Fibroblast of villous mesenchyme (primary cell): ENCODE measurements around the gene WDR64. TPM values are rescaled to one million over a fixed set of nuclear protein-coding genes. Genes with fewer than 3 reads are reported as not detected.
A peak's percentile ranks its signal among the peaks of the same experiment; 100 is the strongest.

Experiments used
- DNase-seq: peaks from one replicate; pipeline ENCODE4 v3.0.0-alpha.2; 2010; ENCODE audit warnings: low read depth
- H3K4me3 ChIP-seq: 2 replicates; pipeline ENCODE4 v1.5.1; 2011; ENCODE audit warnings: low read depth, mild to moderate bottlenecking, low read length
- total RNA-seq: library from RNA; depleted of rRNA; stranded (reverse); fragments of >200 nt; gene quantifications from 2 replicates; pipeline ENCODE4 v1.2.3, GENCODE V29; 2012
- TF ChIP-seq, protein P1 (sequence below): IDR thresholded peaks from 2 replicates; pipeline ENCODE4 v1.5.1; 2012; ENCODE audit warnings: low read depth, mild to moderate bottlenecking, low read length; ENCODE audit not compliant: insufficient read depth

The WDR64 gene
- total RNA-seq, 1 donor: not detected

DNA sequence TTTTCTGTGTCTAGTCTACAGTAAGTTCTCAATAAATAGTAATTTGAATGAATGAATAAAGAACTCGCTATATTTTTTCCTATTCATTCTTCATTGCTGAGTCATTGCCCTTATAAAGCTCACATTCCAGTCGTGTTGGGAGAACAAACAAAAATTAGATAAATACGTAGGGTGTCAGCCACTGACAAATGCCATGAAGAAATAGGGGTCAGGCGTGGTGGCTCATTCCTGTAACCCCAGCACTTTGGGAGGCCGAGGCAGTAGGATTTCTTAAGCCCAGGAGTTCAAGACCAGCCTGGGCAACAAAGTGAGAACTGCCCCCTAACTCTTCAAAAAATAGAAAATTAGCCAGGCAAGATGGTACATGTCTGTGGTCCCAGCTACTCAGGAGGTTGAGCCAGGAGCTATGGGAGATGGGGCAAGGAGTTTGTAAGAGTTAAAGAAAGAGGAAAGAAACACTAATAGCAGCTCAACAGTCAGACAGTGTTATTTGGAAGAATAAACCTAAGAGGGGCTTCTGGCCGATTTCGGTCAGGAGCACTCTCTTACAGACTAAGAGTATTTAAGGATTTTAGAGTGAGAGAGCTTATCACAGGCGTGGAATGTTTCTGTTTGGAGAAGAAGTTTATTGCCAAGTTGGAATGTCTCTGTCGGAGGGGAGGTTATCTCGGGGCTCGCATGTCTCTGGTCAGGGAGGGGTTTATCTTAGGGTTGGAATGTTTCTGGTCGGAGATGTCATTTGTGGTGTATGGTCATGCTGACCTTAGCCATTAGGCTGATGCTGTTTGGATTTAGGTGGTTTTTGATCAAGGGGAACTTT, 10.1 kb upstream of the WDR64 start:
- peak; percentile 83 for DNase-seq
- TF ChIP-seq, protein P1, sequence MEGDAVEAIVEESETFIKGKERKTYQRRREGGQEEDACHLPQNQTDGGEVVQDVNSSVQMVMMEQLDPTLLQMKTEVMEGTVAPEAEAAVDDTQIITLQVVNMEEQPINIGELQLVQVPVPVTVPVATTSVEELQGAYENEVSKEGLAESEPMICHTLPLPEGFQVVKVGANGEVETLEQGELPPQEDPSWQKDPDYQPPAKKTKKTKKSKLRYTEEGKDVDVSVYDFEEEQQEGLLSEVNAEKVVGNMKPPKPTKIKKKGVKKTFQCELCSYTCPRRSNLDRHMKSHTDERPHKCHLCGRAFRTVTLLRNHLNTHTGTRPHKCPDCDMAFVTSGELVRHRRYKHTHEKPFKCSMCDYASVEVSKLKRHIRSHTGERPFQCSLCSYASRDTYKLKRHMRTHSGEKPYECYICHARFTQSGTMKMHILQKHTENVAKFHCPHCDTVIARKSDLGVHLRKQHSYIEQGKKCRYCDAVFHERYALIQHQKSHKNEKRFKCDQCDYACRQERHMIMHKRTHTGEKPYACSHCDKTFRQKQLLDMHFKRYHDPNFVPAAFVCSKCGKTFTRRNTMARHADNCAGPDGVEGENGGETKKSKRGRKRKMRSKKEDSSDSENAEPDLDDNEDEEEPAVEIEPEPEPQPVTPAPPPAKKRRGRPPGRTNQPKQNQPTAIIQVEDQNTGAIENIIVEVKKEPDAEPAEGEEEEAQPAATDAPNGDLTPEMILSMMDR: no peak
- no peak overlapping the region for H3K4me3 ChIP-seq

DNA sequence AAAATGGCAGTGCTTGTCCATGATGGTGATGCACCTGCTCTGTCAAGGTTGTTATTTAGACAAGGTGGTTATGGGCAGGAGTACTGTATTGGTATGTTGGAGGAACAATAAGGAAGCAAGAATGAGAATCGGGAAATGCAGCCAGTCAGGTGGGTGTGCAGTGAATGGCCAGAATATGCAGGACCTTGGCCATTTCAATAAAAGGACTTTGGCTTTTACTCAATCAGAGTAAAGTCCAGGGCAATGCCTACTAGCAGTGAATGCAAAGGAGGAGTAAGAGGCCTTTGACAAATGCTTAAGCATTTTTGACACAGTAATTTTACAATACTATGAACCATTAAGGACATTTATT, 9.5 kb upstream of the WDR64 start:
- DNase-seq: no peak
- no peak overlapping the region for H3K4me3 ChIP-seq
- TF ChIP-seq, protein P1: no peak

DNA sequence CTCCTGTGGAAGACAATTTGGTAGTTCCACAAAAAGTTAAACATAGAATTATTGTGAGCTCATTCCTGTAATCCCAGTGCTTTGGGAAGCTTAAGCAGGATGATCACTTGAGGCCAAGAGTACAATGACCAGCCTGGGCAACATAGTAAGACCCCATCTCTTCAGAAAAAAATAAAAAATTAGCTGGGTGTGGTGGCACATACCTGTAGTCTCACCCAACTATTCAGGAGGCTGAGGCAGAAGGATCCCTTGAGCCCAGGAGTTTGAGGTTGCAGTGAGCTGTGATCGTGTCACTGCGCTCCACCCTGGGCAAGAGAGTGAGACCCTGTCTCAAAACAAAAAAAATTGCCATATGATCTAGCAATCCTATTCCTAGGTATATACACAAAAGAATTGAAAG, 7.8 kb upstream of the WDR64 start:
- no peak overlapping the region for H3K4me3 ChIP-seq
- TF ChIP-seq, protein P1: no peak
- no peak for DNase-seq

DNA sequence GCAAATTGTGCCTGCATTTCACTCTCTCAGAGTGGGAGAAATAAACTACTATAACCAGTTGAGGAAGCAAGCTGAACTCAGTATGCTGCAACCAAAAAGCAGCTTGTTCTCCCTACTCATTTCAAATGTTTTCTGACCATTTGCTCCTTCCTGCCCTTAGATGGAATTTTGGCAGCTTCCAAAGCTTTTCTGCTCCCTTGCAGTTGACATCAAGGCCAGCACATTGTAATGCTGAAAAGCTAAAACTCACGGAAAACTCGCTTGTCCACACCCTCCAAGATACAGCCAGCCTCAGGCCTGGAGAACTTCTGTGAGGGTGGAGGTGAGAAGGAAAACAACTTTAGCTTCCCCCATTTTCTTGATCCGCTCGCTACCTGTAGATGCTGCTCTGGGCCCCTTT, 6.9 kb upstream of the WDR64 start:
- H3K4me3 ChIP-seq: no peak overlapping the region
- TF ChIP-seq, protein P1: no peak
- DNase-seq: no peak

DNA sequence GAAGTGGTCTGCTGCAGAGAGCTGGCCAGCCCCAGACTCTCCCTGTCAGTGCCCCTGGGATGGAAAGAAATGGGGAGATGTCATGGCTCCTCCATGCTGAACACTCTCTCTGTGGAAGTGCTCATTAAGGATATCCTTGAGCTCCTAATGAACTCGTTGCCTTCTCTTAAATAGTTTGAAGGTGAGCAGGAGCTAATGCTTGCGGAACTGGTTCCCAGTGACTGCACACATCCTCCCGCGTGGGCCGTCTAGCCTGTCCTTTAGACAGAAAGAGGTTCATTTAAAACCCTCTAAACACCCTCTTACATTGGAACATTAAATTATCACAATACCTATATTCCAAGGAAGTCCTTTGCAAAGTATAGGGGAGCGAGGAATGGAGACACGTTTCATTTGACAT, 5.9 kb upstream of the WDR64 start:
- TF ChIP-seq, protein P1: no peak
- DNase-seq: no peak
- H3K4me3 ChIP-seq: no peak overlapping the region

DNA sequence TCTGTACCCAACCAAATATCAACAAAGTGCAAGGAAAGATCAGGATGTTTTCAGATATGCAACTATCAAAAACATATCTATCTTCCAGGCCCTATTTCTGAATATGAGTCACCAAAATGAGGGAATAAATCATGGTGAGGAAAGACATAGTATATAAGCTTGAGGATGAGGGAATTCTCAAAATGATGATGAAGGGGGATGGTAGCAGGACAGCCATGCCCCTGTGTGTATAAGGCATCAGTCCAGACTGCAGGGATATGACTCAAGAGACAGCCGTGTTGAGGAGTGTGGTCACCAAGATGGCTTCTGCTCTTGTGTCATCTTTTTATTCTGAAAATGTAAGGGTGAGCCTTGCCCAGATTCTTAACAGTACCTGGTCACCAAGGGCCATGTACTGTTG, 4.4 kb upstream of the WDR64 start:
- TF ChIP-seq, protein P1: no peak
- peak; percentile 31 for DNase-seq
- no peak overlapping the region for H3K4me3 ChIP-seq

DNA sequence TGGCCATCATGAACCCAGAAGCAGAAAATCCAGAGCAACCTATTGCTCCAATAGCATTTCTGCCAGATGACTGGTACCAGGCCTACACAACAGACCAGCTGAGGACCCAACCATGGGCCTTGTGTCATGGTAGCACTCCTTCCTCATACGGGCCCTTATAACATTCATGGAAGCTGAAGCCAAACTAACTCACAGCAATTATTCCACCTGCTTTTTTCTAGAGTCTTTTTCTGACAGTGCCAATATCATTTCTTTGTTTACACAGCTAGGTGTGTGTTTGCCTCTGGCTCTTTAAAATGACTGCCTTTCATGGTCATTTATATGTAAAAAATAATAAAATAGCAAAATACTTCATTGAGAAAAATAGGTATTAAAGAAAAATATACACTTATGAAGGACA, 3.9 kb upstream of the WDR64 start:
- no peak for DNase-seq
- no peak overlapping the region for H3K4me3 ChIP-seq
- TF ChIP-seq, protein P1: no peak
